GM19239 (cell line): Measurements from ENCODE around the gene KIF18A.

Source experiments
- DNase-seq: peaks from one replicate; pipeline ENCODE4 v3.0.0; 2011; ENCODE audit warnings: low spot score; ENCODE audit not compliant: insufficient read length
- FAIRE-seq: peaks from 2 replicates; lab custom pipeline; 2011; peaks lifted over from hg19 to GRCh38; lab: Jason Lieb, UNC

Gene KIF18A

GRCh38 chr11:27972522-27973170 is 135.3 kb downstream of the KIF18A start:
- FAIRE-seq = no peak
- DNase-seq = no peak

GRCh38 chr11:27971171-27971570 is 136.8 kb downstream of the KIF18A start:
- DNase-seq (no peak), FAIRE-seq (no peak)
